Stimulated activated CD4-positive, alpha-beta T cell treated with anti-CD3 and anti-CD28 coated beads, Interleukin-1b, Interleukin-23, amount 100 ng/mL, for 48 hours (primary cell): ENCODE results near the gene EFNA1.
A peak's percentile ranks its signal among the peaks of the same experiment; 100 is the strongest.
"Not testable (repeated sequence)": the region's sequence is repeated elsewhere in the genome, so short reads cannot be mapped to it uniquely, and the experiment has no call there.

ENCODE experiments used
- DNase-seq: peaks from one replicate; pipeline ENCODE4 v3.0.0-alpha.2; 2020

The EFNA1 gene

GRCh38 chr1:155160128-155160527 lies 32.5 kb downstream of the EFNA1 start:
- no peak for DNase-seq

GRCh38 chr1:155162631-155163030 lies 35.0 kb downstream of the EFNA1 start:
- DNase-seq: not testable (repeated sequence)

- DNase-seq: not testable (repeated sequence)
Observed at GRCh38 chr1:155163785-155164184, 36.1 kb downstream of the EFNA1 start.

- not testable (repeated sequence) for DNase-seq
Observed at GRCh38 chr1:155164625-155165024, 36.9 kb downstream of the EFNA1 start.

GRCh38 chr1:155166051-155166470 lies 38.4 kb downstream of the EFNA1 start:
- DNase-seq: no peak

GRCh38 chr1:155166471-155167165 lies 38.9 kb downstream of the EFNA1 start:
- DNase-seq: no peak

GRCh38 chr1:155167166-155168104 lies 39.8 kb downstream of the EFNA1 start:
- DNase-seq: peak; percentile 86

GRCh38 chr1:155168105-155168445 lies 40.4 kb downstream of the EFNA1 start:
- DNase-seq: not testable (repeated sequence)

GRCh38 chr1:155168456-155169210 lies 41.0 kb downstream of the EFNA1 start:
- DNase-seq: no peak

- DNase-seq: no peak
Observed at GRCh38 chr1:155169541-155169940, 41.9 kb downstream of the EFNA1 start.

- DNase-seq: no peak
Observed at GRCh38 chr1:155170101-155170785, 42.6 kb downstream of the EFNA1 start.

GRCh38 chr1:155170806-155171205 lies 43.1 kb downstream of the EFNA1 start:
- DNase-seq: no peak

GRCh38 chr1:155171836-155172731 lies 44.4 kb downstream of the EFNA1 start:
- no peak for DNase-seq

- peak; percentile 96 for DNase-seq
Observed at GRCh38 chr1:155172732-155173477, 45.2 kb downstream of the EFNA1 start, which contains the start of gene KRTCAP2. Gene KRTCAP2 (minus strand): TSS chr1:155173304. CDS start chr1:155173224, 80 bp downstream.

GRCh38 chr1:155173478-155174323 lies 46.0 kb downstream of the EFNA1 start, which contains the start of gene TRIM46:
Gene TRIM46 (plus strand): TSS chr1:155173849. CDS start chr1:155173967, 118 bp downstream.
- DNase-seq: peak; percentile 78

- peak; percentile 55 for DNase-seq
Observed at GRCh38 chr1:155174324-155175280, 46.9 kb downstream of the EFNA1 start.

- no peak for DNase-seq
Observed at GRCh38 chr1:155175281-155175926, 47.7 kb downstream of the EFNA1 start.

- DNase-seq: no peak
Observed at GRCh38 chr1:155175927-155176371, 48.3 kb downstream of the EFNA1 start.
